GM21825 (cell line): ENCODE data around the gene OR52N5.

Experiments used
- ATAC-seq: cut with Tn5 transposase; IDR thresholded peaks from one replicate; pipeline ENCODE4 v1.9.1; 2021; ENCODE audit warnings: mild to moderate bottlenecking, moderate library complexity; ENCODE audit not compliant: unreplicated experiment

OR52N5 gene

DNA sequence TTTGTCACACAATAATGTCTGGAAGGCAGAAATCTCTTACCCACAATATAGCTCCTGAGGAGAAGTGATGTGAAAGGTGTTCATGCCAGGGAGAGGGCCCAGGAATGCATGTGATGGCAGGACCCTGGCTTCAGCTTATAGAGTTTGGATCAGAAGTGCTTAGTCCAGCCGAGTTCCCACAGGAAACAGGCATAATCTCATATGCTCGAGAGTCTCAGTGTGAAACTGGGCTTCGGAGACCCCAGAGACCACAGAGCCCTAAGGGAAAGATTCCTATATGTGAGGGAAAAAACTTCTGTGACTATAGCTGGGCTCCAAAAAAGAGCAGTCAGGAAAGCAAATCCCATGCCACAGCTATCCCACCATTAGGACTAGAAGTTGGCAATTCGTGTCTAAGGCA is at the start of gene OR52N5:
Gene OR52N5, minus strand, starts transcription at position 101 of the 400 bp plus-strand sequence. CDS start 4,721 bp downstream, outside the sequence.
- no peak for ATAC-seq

DNA sequence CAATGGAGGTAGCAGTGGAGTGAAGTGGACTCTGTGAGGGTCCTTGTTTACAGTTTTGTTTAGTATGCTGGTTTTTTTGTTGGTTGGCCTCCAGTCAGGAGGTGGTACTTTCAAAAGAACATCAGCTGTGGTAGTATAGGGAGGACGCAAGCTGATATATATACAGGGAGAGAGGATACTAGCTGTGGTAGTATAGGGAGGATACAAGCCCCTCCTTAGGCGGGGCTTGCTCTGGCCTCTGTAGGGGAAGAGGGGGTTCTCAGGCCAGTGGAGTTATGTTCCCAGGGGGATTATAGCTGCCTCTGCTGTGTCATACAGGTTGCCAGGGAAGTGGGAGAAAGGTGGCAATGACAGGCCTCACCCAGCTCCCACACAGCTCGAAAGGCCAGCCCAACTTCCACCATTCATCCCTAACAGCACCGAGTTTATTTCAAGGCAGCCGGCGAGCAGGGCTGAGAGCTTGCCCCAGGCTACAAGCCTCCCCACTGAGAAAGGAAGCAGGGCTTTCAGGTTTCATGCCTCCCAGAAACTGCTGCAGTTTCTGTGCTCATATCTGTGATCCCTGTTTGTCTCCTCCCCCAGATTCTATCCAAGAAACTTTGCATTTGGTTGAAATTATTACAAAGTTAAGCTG is 48.2 kb upstream of the OR52N5 start:
- no peak for ATAC-seq

- ATAC-seq: peak; percentile 43
These were observed 35.2 kb upstream of the OR52N5 start for GRCh38 chr11:5818245-5818886.

- ATAC-seq: no peak
These were observed 32.4 kb upstream of the OR52N5 start for GRCh38 chr11:5815534-5815933.

DNA sequence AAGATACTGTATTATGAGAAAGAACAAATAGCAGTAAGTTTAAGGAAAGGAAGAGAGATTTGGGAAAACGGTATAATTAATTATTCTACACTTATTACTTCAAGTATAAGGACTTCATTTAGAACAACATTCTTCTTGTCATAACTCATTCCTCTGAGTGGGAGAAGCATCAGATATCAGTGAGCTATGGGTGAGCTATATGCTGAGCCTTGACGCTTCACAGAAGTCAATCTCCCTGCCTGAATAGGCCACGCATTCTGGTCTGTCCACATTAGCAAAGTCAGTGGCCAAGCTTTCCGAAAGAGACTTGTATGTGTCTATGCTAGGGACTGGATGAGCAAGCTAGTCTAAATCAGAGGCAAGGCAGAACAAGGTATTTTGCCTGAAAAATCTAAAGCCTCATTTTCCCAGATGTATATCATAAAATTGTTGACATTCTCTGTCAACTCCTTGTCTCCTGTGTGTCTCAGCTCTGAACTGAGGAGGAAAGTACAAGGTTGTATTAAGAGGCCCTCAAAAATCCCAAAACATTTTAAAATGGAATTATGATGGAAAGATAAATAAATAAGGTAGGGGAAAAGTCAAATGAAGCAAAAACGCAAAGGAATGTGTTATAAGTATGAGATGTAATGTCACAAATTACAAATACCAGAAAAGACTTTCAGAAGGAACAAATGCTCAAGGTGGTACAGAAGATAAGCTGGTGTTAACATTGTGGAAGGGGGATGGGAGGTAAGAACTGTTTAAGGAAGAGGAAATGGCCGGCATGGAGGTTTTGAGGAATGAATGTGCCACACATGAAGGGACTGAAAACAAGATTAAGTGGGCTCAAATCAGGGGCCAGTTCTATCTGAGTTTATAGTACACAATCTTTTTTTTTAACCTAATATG is 27.0 kb upstream of the OR52N5 start:
- no peak for ATAC-seq

DNA sequence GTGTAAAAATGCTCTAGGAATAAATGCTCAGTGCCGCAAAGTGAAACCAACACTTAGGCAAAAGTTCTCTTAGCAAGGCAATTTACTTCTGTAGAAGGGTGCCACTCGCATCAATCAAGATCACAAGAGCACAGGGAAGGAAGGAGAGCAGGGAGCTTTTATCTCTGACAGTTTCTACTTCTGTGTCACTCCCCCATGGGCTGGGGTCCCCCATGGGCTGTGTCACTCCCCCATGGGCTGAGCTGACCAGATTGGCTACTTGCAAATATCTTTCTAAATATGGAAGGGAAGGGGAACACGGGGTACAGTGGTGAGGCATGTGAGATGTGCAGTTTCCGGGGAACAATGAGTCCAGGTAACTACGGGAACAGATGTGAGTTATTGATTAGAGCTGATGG is 26.0 kb upstream of the OR52N5 start:
- peak; percentile 25 for ATAC-seq

- ATAC-seq: peak; percentile 85
These were observed 25.5 kb upstream of the OR52N5 start, which contains the start of gene OR52N2 for GRCh38 chr11:5808500-5809121. Gene OR52N2, plus strand, starts transcription at chr11:5808924. Its CDS starts 11,412 bp downstream, at chr11:5820336.

DNA sequence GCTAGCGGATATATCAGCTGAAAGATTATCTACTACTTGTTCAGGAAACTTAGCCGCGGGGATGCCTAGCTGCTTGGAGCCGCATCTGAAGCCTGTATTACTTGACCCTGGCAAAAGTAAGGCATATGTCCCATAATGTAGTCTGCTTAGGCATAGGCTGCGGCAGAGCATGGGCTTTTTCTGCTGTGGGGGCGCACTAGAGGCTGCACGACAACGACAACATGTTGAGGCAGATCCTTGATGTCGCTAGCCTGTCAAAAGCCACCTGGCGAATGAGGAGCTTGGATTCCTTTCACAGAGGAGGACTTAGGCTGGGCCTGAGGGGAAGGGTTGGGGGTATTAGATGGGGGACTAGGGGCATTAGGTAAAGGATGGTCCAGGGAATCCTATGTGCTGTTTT is 24.4 kb upstream of the OR52N5 start:
- no peak for ATAC-seq

DNA sequence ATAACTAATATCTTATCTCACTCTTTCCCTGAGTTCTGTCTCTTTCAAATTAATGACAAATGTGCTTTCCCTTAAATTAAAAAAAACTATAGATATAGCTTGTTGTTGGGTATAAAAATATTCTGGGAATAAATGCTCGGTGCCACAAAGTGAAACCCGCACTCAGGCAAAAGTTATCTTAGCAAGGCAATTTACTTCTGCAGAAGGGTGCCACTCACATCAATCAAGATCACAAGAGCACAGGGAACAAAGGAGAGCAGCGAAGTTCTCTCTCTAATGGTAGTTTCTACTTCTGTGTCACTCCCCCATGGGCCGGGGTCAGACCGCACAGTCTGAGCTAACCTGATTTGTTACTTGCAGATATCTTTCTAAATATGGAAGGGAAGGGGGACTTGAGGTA is 20.8 kb upstream of the OR52N5 start:
- no peak for ATAC-seq

GRCh38 chr11:5796541-5796940 is 13.4 kb upstream of the OR52N5 start:
- ATAC-seq: no peak

GRCh38 chr11:5791165-5791564 is 8.0 kb upstream of the OR52N5 start, which contains the start of gene OR52N1:
Gene OR52N1, minus strand, starts transcription at chr11:5791265. Its CDS starts 2,449 bp downstream, at chr11:5788816.
- ATAC-seq: no peak

DNA sequence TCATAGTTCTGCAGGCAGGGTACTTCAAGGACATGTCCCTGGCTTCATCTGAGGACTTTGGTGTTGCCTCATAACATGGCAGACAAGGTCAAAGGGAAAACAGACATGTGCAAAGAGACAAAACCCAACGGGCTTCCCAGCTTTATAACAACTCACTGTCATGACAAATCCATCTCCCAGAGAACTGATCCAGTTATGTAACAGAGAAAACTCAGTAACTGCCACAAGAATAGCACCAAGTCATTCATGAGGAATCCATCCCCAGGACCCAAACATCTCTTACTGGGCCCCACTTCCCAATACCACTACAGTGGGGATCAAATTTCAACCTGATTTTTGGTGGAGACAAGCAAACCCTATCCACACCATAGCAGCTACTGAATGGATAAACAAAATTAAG is 16.1 kb downstream of the OR52N5 start:
- no peak for ATAC-seq

GRCh38 chr11:5753943-5754342 is 29.2 kb downstream of the OR52N5 start, which contains the start of gene OR52N4:
Gene OR52N4, plus strand, starts transcription at chr11:5754243. Its CDS starts 498 bp downstream, at chr11:5754741.
- no peak for ATAC-seq

DNA sequence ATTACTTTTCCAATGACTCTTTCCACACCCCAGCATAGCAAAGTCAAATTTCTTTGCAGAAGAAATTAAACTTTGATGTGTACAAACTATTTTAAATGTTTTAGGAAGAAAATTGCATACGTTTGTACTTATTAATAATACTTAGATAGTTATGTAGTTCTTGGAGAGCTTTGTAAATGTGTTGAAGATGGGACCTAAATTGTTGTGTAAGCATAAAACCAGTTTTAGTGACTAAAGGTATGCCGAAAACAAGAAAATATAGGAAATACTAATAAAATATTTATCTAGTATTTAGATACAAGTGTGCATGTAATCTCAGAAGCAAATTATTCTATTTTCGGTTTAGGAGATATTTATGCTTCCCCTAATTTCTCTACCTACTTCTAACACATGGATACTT is 33.3 kb downstream of the OR52N5 start:
- no peak for ATAC-seq

DNA sequence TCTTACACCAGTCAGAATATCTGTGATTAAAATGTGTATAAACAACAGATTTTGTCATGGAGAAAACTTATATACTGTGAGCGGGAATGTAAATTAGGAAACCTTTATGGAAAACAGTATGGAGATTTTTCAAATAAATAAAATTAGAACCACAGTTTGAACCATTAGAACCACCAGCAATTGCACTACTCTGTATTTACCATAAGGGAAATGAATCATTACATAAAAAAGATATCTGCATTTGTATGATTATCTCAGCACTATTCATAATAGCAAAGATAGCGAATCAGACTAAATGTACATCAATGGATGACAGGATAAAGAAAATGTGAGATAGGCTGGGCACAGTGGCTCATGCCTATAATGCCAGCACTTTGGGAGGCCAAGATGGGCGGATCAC is 36.5 kb downstream of the OR52N5 start:
- ATAC-seq: no peak

GRCh38 chr11:5738431-5738830 is 44.7 kb downstream of the OR52N5 start:
- no peak for ATAC-seq

- ATAC-seq: no peak
These were observed 45.3 kb downstream of the OR52N5 start for GRCh38 chr11:5737670-5738392.

DNA sequence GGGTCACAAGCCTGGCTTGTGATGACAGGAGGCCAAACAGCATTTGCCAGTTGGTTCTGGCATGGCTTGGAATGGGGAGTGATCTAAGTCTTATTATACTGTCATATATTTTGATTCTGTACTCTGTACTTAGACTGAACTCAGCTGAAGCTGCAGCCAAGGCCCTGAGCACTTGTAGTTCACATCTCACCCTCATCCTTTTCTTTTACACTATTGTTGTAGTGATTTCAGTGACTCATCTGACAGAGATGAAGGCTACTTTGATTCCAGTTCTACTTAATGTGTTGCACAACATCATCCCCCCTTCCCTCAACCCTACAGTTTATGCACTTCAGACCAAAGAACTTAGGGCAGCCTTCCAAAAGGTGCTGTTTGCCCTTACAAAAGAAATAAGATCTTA is 46.1 kb downstream of the OR52N5 start:
- no peak for ATAC-seq

DNA sequence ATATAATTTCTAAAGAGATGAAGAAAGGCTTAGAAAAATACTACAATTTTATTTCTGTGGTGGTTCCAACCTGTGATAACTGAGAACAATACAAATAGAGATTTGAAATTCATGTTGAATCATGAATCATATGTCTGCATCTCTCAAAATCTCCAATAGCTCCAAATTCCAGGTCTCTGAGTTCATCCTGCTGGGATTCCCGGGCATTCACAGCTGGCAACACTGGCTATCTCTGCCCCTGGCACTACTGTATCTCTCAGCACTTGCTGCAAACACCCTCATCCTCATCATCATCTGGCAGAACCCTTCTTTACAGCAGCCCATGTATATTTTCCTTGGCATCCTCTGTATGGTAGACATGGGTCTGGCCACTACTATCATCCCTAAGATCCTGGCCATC is 46.8 kb downstream of the OR52N5 start, which contains the start of gene OR56B1:
Gene OR56B1, plus strand, starts transcription at position 53 of the 400 bp plus-strand sequence. Its CDS starts 69 bp downstream, at position 122.
- no peak for ATAC-seq

- no peak for ATAC-seq
These were observed 55.5 kb downstream of the OR52N5 start for GRCh38 chr11:5727691-5728090.
